Testis (tissue), 3 donors: ENCODE data around the gene ATP13A3. TPM values are rescaled to one million over a fixed set of nuclear protein-coding genes. Genes with fewer than 3 reads are reported as not detected.

Experiments used
- DNase-seq: peaks from one replicate; pipeline ENCODE4 v3.0.0-alpha.2; 2019
- H3K27ac ChIP-seq, 2 donors: fragments of 200-600 bp; sonication (generic); one replicate each; pipeline ENCODE4 v1.5.1; 2019
- H3K27me3 ChIP-seq: fragments of 200-600 bp; sonication (generic); one replicate; pipeline ENCODE4 v1.5.1; 2019
- H3K36me3 ChIP-seq: fragments of 200-600 bp; sonication (generic); one replicate; pipeline ENCODE4 v1.5.1; 2017; ENCODE audit warnings: low read depth; ENCODE audit errors: missing control alignments
- H3K4me1 ChIP-seq: fragments of 200-600 bp; sonication (generic); one replicate; pipeline ENCODE4 v1.5.1; 2019
- H3K4me3 ChIP-seq, 2 donors: fragments of 200-600 bp; sonication (generic); one replicate each; pipeline ENCODE4 v1.5.1; 2017 to 2019
- H3K9me3 ChIP-seq: fragments of 200-600 bp; sonication (generic); one replicate; pipeline ENCODE4 v1.5.1; 2017
- CTCF ChIP-seq, 3 experiments: fragments of 450-650 bp in 2 of 3; fragments of 200-600 bp in 1 of 3; sonication (generic) in 1 of 3; IDR thresholded peaks; one replicate each; pipeline ENCODE4 v1.5.1; 2016 to 2019; ENCODE audit warnings: antibody characterized with exemption in 3 of 3, mild to moderate bottlenecking in 2 of 3, moderate library complexity in 1 of 3
- POLR2A ChIP-seq: fragments of 450-650 bp; IDR thresholded peaks from one replicate; pipeline ENCODE4 v1.6.1; 2017; ENCODE audit warnings: antibody characterized with exemption, mild to moderate bottlenecking, moderate library complexity
- WGBS, 2 donors: methylation state at CpG; one replicate each; pipeline ENCODE4 v1.1.5; 2018; 5-methylcytosine and 5-hydroxymethylcytosine counted together
- intact Hi-C: fragments of 100-400 bp; cut with DNase I; formaldehyde crosslinking; loops from one replicate; pipeline ENCODE4 v1.15.1; 2023; ENCODE audit warnings: low total_unique reads
- polyA plus RNA-seq: library from polyadenylated mRNA; stranded (reverse); fragments of 350-450 nt; fragmentation: Illumina TruSeq; extraction: RNeasy Lipid Tissue Mini Kit (QIAGEN cat#74804); gene quantifications from one replicate; pipeline ENCODE4 v1.2.3, GENCODE V29; 2014; ENCODE audit warnings: low read depth, low replicate concordance; ENCODE audit not compliant: insufficient read depth
- total RNA-seq, 2 donors: library from RNA; depleted of rRNA; stranded (reverse); fragments of >200 nt; gene quantifications; one replicate each; pipeline ENCODE4 v1.2.3, GENCODE V29; 2016

Gene ATP13A3
- total and polyA plus RNA-seq, 3 donors from 2014 or later: 26.6 to 62.3 (median 51.8) TPM

DNA sequence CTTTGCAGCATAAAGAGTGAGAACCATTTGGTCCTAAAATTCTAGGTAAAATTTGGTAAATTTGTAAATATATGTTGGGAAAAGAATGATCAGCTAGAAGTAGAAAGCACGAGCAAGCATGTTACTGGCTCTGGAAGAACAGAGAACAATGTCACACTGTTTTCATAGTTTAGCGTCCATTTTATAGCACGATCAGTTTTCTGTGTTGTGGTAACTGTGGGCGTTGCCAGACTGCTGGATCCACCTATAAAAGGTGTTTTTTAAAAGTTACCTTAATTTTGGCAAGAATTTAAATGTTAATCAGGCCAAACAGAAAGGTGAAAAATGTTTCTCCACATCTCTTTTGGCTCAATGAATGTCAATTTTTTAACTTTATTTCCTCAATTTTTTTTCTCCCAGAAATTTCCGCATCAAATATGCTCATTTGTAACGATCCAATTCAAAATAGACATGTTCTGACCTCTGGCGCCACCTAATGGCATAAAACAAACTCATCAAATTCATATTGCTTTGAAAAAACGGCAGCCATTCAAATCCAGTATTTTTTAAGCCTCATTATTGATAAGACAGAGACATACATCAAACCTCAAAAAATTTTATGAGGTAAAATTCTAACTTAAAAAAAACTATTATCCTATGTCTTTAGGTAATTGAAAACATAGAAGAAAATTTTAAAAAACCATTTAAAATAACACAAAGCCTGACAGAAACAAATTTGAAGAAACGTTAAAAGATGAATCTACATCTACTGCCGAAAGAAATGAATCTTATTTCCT, 82.2 kb downstream of the ATP13A3 start:
- DNase-seq: peak; percentile 56
- H3K9me3 ChIP-seq: no peaks in the 10 kb centered on the region
- no peaks in the 10 kb centered on the region for H3K27me3 ChIP-seq
- H3K4me3 ChIP-seq: no peak overlapping the region
- no peaks in the 10 kb centered on the region for H3K36me3 ChIP-seq
- WGBS, 2 donors: 47 to 56% methylated on average over 10 of the region's 10 CpGs
- peak; percentile 46 to 84 (median 52) for TF ChIP-seq CTCF (IDR thresholded peaks at IDR 0.05)
- no peak for TF ChIP-seq POLR2A
- H3K4me1 ChIP-seq: no peaks in the 10 kb centered on the region
- no peak overlapping the region for H3K27ac ChIP-seq
- intact Hi-C loops: loop anchor here (5.0 kb wide), 1 partner anchor 62 kb away; no protein-coding TSS in a partner anchor

GRCh38 chr3:194401868-194402329, 84.9 kb downstream of the ATP13A3 start:
- peaks cover 3% of the 10 kb centered on the region for H3K4me1 ChIP-seq
- H3K4me3 ChIP-seq: no peak overlapping the region
- no peaks in the 10 kb centered on the region for H3K36me3 ChIP-seq
- no peaks in the 10 kb centered on the region for H3K9me3 ChIP-seq
- H3K27ac ChIP-seq: no peak overlapping the region
- 66 to 68% methylated on average over 8 of the region's 8 CpGs for WGBS, 2 donors
- DNase-seq: no peak
- H3K27me3 ChIP-seq: no peaks in the 10 kb centered on the region
- intact Hi-C loops: loop anchor here (5.0 kb wide), 1 partner anchor 60 kb away; no protein-coding TSS in a partner anchor
- TF ChIP-seq CTCF (IDR thresholded peaks at IDR 0.05) (no peak), POLR2A (no peak)

GRCh38 chr3:194401346-194401745, 85.5 kb downstream of the ATP13A3 start:
- Histone ChIP-seq H3K4me1 (peaks cover 5% of the 10 kb centered on the region), H3K27me3 (no peaks in the 10 kb centered on the region), H3K27ac (no peak overlapping the region), H3K9me3 (no peaks in the 10 kb centered on the region), H3K36me3 (no peaks in the 10 kb centered on the region), H3K4me3 (no peak overlapping the region)
- DNase-seq: no peak
- intact Hi-C loops: loop anchor here (5.0 kb wide), 1 partner anchor 59 kb away; no protein-coding TSS in a partner anchor
- TF ChIP-seq CTCF (IDR thresholded peaks at IDR 0.05) (no peak), POLR2A (no peak)
- 88 to 90% methylated on average over 5 to 9 of the region's 9 CpGs for WGBS, 2 donors

DNA sequence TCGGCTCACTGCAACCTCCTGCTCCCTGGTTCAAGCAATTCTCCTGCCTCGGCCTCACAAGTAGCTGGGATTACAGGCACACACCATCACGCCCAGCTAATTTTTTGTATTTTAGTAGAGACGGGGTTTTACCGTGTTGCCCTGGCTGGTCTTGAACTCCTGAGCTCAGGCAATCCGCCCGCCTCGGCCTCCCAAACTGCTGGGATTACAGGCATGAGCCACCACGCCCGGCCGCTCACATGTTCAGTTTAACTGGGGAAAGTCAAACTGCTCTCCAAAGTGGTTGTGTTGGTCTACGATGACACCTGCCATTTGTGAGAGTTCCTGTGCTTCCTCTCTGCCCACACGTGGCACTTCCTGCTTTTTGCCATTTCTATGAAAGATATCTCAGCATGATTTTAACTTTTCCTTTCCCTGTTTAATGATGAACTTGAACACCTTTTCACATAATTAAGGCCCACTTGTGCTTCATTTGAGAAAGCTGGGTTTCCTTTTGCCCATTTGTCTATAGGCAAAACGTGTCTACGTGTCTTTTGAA, 86.9 kb downstream of the ATP13A3 start:
- intact Hi-C loops: loop anchor here (5.0 kb wide), 1 partner anchor 58 kb away; no protein-coding TSS in a partner anchor
- WGBS, 2 donors: 76 to 84% methylated on average over 13 to 15 of the region's 15 CpGs
- Histone ChIP-seq H3K4me3 (no peak overlapping the region), H3K4me1 (peaks cover 5% of the 10 kb centered on the region), H3K36me3 (no peaks in the 10 kb centered on the region), H3K27me3 (no peaks in the 10 kb centered on the region), H3K9me3 (no peaks in the 10 kb centered on the region), H3K27ac (no peak overlapping the region)
- TF ChIP-seq CTCF (IDR thresholded peaks at IDR 0.05) (no peak), POLR2A (no peak)
- DNase-seq: no peak
